ENCODE data around the gene DNLZ. TPM values are rescaled to one million over a fixed set of nuclear protein-coding genes. Genes with fewer than 3 reads are reported as not detected.

The DNLZ gene
- total and polyA plus RNA-seq, 9 of the 15 experiments (the other 6 are each of a cell fraction or from before 2014, with no cell fraction given), result 0.17 to 44.6 (median 3.4) TPM

GRCh38 chr9:136361754-136362449 is 1.6 kb downstream of the DNLZ start:
- H3K9ac ChIP-seq (ENCODE audit: insufficient read depth in 1 of 2, low read depth in 2 of 2, low read length in 2 of 2), result peak overlapping the region in 1 of 2 experiments; percentile 71; a peak in 2 of 4 replicates
- H2AFZ ChIP-seq (ENCODE audit: low read depth, low read length), result no peak overlapping the region
- H3K9me3 ChIP-seq (replicated peaks; ENCODE audit: control insufficient read depth, insufficient read depth, low read depth, low read length), result no peaks in the 10 kb centered on the region
- H3K27ac ChIP-seq (ENCODE audit: extremely low read depth, low read depth, low read length), result no peak overlapping the region
- TF ChIP-seq ZNF121 (CRISPR knock-in tag; conservative IDR thresholded peaks at IDR 0.05) (no peak), RBM22 (IDR thresholded peaks at IDR 0.05; ENCODE audit: low read depth, low read length, poor library complexity, severe bottlenecking) (peak; percentile 21)
- H3K27me3 ChIP-seq (ENCODE audit: control insufficient read depth in 2 of 2, insufficient read depth in 2 of 2, low read length in 2 of 2), result no peaks in the 10 kb centered on the region
- ChIA-PET POLR2A (interaction anchor here (0.6 to 2.4 kb wide), 5 partner anchors 10 to 132 kb away, joined by 3 to 12 read pairs (median 6); no protein-coding TSS in a partner anchor), CTCF (ENCODE audit: low intra/inter-chr PET ratio) (no interaction called here)
- BruUV-seq (replicated peaks), result no TSS peak
- in situ Hi-C loops (cut with MboI), result no loop called here
- H3K4me2 ChIP-seq (ENCODE audit: insufficient read depth, low read length), result no peak overlapping the region
- intact Hi-C loops (cut with micrococcal nuclease), result no loop called here
- DNase-seq (ENCODE audit: extremely low read depth in 1 of 4, low spot score in 3 of 4) (no peak), ATAC-seq (no peak), FAIRE-seq (no peak)
- no peaks in the 10 kb centered on the region for H4K20me1 ChIP-seq (replicated peaks; ENCODE audit: control insufficient read depth, insufficient read depth, low read length)
- no peaks in the 10 kb centered on the region; the same call in 2 of the 3 replicates for H3K79me2 ChIP-seq (ENCODE audit: control insufficient read depth, insufficient read depth, low read length)
- no peak overlapping the region for H3K4me3 ChIP-seq
- whole genome bisulfite sequencing (ENCODE audit: insufficient coverage, low coverage, missing lambda C conversion rate), result 77% methylated on average over 26 of the region's 26 CpGs
- H3K36me3 ChIP-seq (ENCODE audit: control insufficient read depth, insufficient read depth, low read length), result peaks cover 21% of the 10 kb centered on the region; the same call in 1 of the 3 replicates
- no peaks in the 10 kb centered on the region for H3K9me1 ChIP-seq (ENCODE audit: control insufficient read depth, insufficient read depth, low read length)
- peaks cover 11 to 95% of the 10 kb centered on the region in 2 experiments for H3K4me1 ChIP-seq (replicated peaks in 1 of 2; ENCODE audit: control insufficient read depth in 2 of 2, insufficient read depth in 2 of 2, low read length in 2 of 2)

GRCh38 chr9:136361047-136361753 is 2.3 kb downstream of the DNLZ start:
- peak overlapping the region in 1 of 2 experiments; percentile 48; a peak in 2 of 4 replicates for H3K9ac ChIP-seq (ENCODE audit: insufficient read depth in 1 of 2, low read depth in 2 of 2, low read length in 2 of 2)
- no peak for TF ChIP-seq GTF2E2 (tag; IDR thresholded peaks at IDR 0.05)
- no peak for TF ChIP-seq MCM2 (IDR thresholded peaks at IDR 0.05; ENCODE audit: low read depth)
- 0 out of 2 replicates have a peak, but pooled peaks have one; percentile 10 for TF ChIP-seq TGIF2 (CRISPR knock-in tag; IDR thresholded peaks at IDR 0.05)
- TF ChIP-seq ZC3H4 (CRISPR knock-in tag; IDR thresholded peaks at IDR 0.05; ENCODE audit: borderline replicate concordance), result peak; percentile 53; the same call in 1 of the 2 replicates
- no peak for TF ChIP-seq MLLT1 (IDR thresholded peaks at IDR 0.05)
- no peak for TF ChIP-seq ZNF146 (CRISPR knock-in tag; IDR thresholded peaks at IDR 0.05; ENCODE audit: unreplicated experiment)
- no peak for TF ChIP-seq ZNF79 (CRISPR knock-in tag; IDR thresholded peaks at IDR 0.05; ENCODE audit: low read depth)
- no peak for TF ChIP-seq CREB3L1 (IDR thresholded peaks at IDR 0.05; ENCODE audit: borderline replicate concordance, low read depth)
- peak; percentile 60 for TF ChIP-seq POLR2G (IDR thresholded peaks at IDR 0.05; ENCODE audit: low read depth, low read length)

More at GRCh38 chr9:136361047-136361753, 2.3 kb downstream of the DNLZ start:
- Histone ChIP-seq H3K4me1 (replicated peaks in 1 of 2; ENCODE audit: control insufficient read depth in 2 of 2, insufficient read depth in 2 of 2, low read length in 2 of 2) (peaks cover 11 to 95% of the 10 kb centered on the region in 2 experiments), H3K9me3 (replicated peaks; ENCODE audit: control insufficient read depth, insufficient read depth, low read depth, low read length) (no peaks in the 10 kb centered on the region), H3K27ac (ENCODE audit: extremely low read depth, low read depth, low read length) (no peak overlapping the region), H2AFZ (ENCODE audit: low read depth, low read length) (no peak overlapping the region), H3K9me1 (ENCODE audit: control insufficient read depth, insufficient read depth, low read length) (no peaks in the 10 kb centered on the region), H3K27me3 (ENCODE audit: control insufficient read depth in 2 of 2, insufficient read depth in 2 of 2, low read length in 2 of 2) (no peaks in the 10 kb centered on the region), H3K36me3 (ENCODE audit: control insufficient read depth, insufficient read depth, low read length) (peaks cover 15% of the 10 kb centered on the region; the same call in 1 of the 3 replicates), H3K4me3 (no peak overlapping the region), H4K20me1 (replicated peaks; ENCODE audit: control insufficient read depth, insufficient read depth, low read length) (no peaks in the 10 kb centered on the region), H3K79me2 (ENCODE audit: control insufficient read depth, insufficient read depth, low read length) (no peaks in the 10 kb centered on the region; the same call in 2 of the 3 replicates), H3K4me2 (ENCODE audit: insufficient read depth, low read length) (no peak overlapping the region)
- intact Hi-C loops (cut with micrococcal nuclease), result no loop called here
- WGBS (ENCODE audit: insufficient coverage, low coverage, missing lambda C conversion rate), result 88% methylated on average over 24 of the region's 43 CpGs
- BruUV-seq (replicated peaks), result no TSS peak
- in situ Hi-C loops (cut with MboI), result no loop called here
- no peak for DNase-seq (ENCODE audit: extremely low read depth in 1 of 4, low spot score in 3 of 4)
- ATAC-seq, result no peak
- ChIA-PET CTCF (ENCODE audit: low intra/inter-chr PET ratio) (no interaction called here), POLR2A (interaction anchor here (0.5 to 2.4 kb wide), 5 partner anchors 11 to 271 kb away, joined by 3 to 12 read pairs (median 6); no protein-coding TSS in a partner anchor)
- FAIRE-seq, result no peak

All from K562 (cell line).